ENCODE measurements around the gene ECPAS.

Gene ECPAS

DNA sequence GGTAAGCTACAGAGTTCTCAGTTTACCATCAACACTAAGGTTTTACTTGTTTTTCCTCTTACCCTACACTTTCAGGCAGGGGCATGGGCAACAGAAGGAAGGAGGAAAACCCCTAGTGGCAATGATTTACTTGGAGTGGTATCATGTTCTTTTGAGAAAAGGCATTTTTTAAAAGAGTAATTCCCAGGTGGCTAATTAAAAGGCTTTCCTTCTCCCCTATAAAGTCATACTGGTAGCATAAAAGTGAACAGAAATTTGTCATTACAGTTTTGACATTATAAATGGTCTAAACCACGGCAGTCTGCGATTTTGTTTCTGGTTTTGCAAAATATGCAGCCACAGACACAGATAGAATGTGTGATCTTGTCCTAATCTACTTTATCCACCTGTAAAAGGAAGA is 123.3 kb downstream of the ECPAS start:
- Histone ChIP-seq H3K9me3 (no peaks in the 10 kb centered on the region), H3K27ac (no peak overlapping the region), H3K4me3 (ENCODE audit: low read depth in 1 of 2, low read length in 1 of 2) (no peak overlapping the region), H3K4me1 (ENCODE audit: control insufficient read depth in 1 of 2, insufficient read depth in 1 of 2, low read depth in 1 of 2, low read length in 1 of 2) (no peaks in the 10 kb centered on the region), H3K27me3 (no peaks in the 10 kb centered on the region), H3K36me3 (peaks cover 53% of the 10 kb centered on the region)
- TF ChIP-seq, protein P1, sequence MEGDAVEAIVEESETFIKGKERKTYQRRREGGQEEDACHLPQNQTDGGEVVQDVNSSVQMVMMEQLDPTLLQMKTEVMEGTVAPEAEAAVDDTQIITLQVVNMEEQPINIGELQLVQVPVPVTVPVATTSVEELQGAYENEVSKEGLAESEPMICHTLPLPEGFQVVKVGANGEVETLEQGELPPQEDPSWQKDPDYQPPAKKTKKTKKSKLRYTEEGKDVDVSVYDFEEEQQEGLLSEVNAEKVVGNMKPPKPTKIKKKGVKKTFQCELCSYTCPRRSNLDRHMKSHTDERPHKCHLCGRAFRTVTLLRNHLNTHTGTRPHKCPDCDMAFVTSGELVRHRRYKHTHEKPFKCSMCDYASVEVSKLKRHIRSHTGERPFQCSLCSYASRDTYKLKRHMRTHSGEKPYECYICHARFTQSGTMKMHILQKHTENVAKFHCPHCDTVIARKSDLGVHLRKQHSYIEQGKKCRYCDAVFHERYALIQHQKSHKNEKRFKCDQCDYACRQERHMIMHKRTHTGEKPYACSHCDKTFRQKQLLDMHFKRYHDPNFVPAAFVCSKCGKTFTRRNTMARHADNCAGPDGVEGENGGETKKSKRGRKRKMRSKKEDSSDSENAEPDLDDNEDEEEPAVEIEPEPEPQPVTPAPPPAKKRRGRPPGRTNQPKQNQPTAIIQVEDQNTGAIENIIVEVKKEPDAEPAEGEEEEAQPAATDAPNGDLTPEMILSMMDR (IDR thresholded peaks at IDR 0.05): no peak

DNA sequence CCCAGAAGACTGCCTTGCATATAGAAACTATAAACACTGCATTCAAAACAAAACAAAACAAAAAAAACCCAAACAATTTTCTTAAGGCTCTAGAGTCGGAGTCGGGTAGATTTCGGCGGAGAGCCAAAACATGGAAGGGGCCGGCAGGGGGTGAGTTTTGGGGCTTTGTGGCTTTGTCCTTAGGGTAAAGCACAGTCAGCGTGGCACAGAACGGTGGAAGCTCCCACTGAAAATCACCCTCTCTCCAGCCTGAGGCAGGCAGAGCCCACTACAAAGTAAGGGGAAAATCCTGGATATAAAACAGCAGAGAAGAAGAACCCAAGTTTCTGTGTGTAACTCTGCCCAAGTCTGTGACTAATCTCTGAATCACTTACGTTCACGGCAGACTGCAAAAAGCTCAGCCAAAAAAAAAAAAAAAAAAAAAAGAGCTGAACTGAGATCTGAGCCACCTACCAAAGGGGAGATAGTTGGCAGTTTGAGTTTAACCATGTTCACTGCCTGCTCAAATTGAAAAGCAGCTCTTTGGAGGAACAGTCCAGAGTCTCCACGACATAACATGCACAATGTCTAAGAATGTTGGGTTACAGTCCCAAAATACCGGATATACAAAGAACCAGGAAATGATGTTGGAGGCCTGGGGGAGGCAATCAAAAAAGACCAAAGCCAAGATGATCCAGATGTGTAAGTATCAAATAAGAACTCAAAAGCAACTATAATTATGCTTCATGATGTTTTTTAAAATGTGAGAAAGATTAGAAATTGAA is 127.5 kb downstream of the ECPAS start:
- Histone ChIP-seq H3K36me3 (peaks cover 18% of the 10 kb centered on the region), H3K9me3 (no peaks in the 10 kb centered on the region), H3K4me1 (ENCODE audit: control insufficient read depth in 1 of 2, insufficient read depth in 1 of 2, low read depth in 1 of 2, low read length in 1 of 2) (no peaks in the 10 kb centered on the region), H3K4me3 (ENCODE audit: low read depth in 1 of 2, low read length in 1 of 2) (no peak overlapping the region), H3K27me3 (no peaks in the 10 kb centered on the region), H3K27ac (no peak overlapping the region)
- TF ChIP-seq, protein P1 (IDR thresholded peaks at IDR 0.05): no peak

DNA sequence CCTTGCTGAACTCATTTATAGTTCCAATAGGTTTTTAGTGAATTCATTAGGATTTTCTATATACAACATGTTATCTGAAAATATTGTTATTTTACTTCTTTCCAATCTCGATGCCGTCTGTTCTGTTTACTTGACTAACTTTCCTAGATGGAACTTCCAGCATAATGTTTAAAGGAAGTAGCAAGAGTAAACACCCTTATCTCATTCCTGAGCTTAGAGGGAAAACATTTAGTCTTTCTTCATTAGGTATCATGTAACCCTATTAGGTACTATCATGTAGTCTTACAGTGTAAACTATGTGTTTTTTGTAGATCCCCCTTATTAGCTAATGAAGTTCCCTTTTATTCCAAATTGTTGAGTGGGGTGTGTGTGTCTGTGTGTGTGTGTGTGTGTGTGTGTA is 131.6 kb downstream of the ECPAS start:
- Histone ChIP-seq H3K27me3 (peaks cover 3% of the 10 kb centered on the region), H3K9me3 (no peaks in the 10 kb centered on the region), H3K27ac (no peak overlapping the region), H3K4me3 (ENCODE audit: low read depth in 1 of 2, low read length in 1 of 2) (no peak overlapping the region), H3K4me1 (ENCODE audit: control insufficient read depth in 1 of 2, insufficient read depth in 1 of 2, low read depth in 1 of 2, low read length in 1 of 2) (no peaks in the 10 kb centered on the region), H3K36me3 (no peaks in the 10 kb centered on the region)
- TF ChIP-seq, protein P1 (IDR thresholded peaks at IDR 0.05): no peak

DNA sequence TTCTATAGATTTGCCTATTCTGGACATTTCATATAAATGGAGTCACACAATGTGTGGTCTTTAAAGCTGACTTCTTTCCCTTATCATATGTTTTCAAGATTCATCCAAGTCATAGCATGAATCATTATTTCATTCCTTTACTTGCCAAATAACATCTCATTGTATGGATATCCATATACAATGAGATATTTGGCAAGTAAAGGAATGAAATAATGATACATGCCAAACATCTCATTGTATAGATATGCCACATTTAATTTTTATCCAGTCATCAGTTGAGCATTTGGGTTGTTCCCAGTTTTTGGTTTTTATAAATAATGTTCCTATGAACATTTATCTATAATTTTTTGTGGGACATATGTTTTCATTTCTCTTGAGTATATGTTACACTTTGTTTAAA is 133.6 kb downstream of the ECPAS start:
- Histone ChIP-seq H3K4me3 (ENCODE audit: low read depth in 1 of 2, low read length in 1 of 2) (no peak overlapping the region), H3K27ac (no peak overlapping the region), H3K36me3 (no peaks in the 10 kb centered on the region), H3K27me3 (peaks cover 3% of the 10 kb centered on the region), H3K9me3 (no peaks in the 10 kb centered on the region), H3K4me1 (ENCODE audit: control insufficient read depth in 1 of 2, insufficient read depth in 1 of 2, low read depth in 1 of 2, low read length in 1 of 2) (no peaks in the 10 kb centered on the region)
- TF ChIP-seq, protein P1 (IDR thresholded peaks at IDR 0.05): no peak

DNA sequence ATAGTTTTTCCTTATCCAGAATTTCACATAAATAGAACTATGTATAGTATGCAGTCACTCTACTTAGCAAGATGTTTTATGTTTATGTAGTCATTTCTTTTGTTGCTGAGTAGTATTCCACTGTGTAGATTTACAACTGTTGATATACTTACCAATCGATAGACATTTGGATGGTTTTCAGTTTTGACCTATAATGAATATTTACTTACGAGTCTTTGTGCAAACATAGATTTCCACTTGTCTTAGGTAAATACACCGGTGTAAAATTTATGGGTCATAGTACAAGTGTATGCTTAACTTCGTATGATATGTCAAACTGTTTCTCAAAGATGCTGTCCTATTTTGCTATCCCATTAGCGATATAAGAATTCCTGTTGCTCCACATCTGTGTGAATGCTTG is 134.4 kb downstream of the ECPAS start:
- TF ChIP-seq, protein P1 (IDR thresholded peaks at IDR 0.05): no peak
- peaks cover 3% of the 10 kb centered on the region for H3K27me3 ChIP-seq

More for the DNA sequence above, 134.4 kb downstream of the ECPAS start:
- Histone ChIP-seq H3K9me3 (no peaks in the 10 kb centered on the region), H3K4me3 (ENCODE audit: low read depth in 1 of 2, low read length in 1 of 2) (no peak overlapping the region), H3K36me3 (no peaks in the 10 kb centered on the region), H3K4me1 (ENCODE audit: control insufficient read depth in 1 of 2, insufficient read depth in 1 of 2, low read depth in 1 of 2, low read length in 1 of 2) (no peaks in the 10 kb centered on the region), H3K27ac (no peak overlapping the region)

All from neutrophil (primary cell).